HepG2 (cell line): ENCODE results near the gene SLC25A45. TPM values are rescaled to one million over a fixed set of nuclear protein-coding genes. Genes with fewer than 3 reads are reported as not detected.

ENCODE experiments used
- ELF3 ChIP-seq: IDR thresholded peaks from 2 replicates; pipeline ENCODE4 v1.6.1; 2016; ENCODE audit warnings: missing genetic modification reagents, missing compliant biosample characterization
- FIP1L1 ChIP-seq: fragments of 200-400 bp; formaldehyde crosslinking; IDR thresholded peaks from 2 replicates; pipeline ENCODE4 v1.6.1; 2018; ENCODE audit warnings: low read depth, mild to moderate bottlenecking, low read length, moderate library complexity, borderline replicate concordance; ENCODE audit not compliant: insufficient read depth
- HDAC2 ChIP-seq: sonication (generic); formaldehyde crosslinking; IDR thresholded peaks from 2 replicates; pipeline ENCODE4 v1.4.0; 2020; ENCODE audit warnings: missing genetic modification reagents
- SALL1 ChIP-seq: sonication (generic); formaldehyde crosslinking; IDR thresholded peaks from 2 replicates; pipeline ENCODE4 v1.8.0; 2022; ENCODE audit warnings: mild to moderate bottlenecking, missing genetic modification reagents
- ZFP36 ChIP-seq: fragments of 150-350 bp; IDR thresholded peaks from 2 replicates; pipeline ENCODE4 v1.6.1; 2018; ENCODE audit warnings: borderline replicate concordance, low read length, low read depth; ENCODE audit not compliant: partially characterized antibody
- ZFYVE20 ChIP-seq: sonication (generic); formaldehyde crosslinking; IDR thresholded peaks from 2 replicates; pipeline ENCODE4 v1.8.0; 2023; ENCODE audit warnings: low read depth, mild to moderate bottlenecking, moderate library complexity, missing genetic modification reagents, borderline replicate concordance
- polyA plus RNA-seq, 8 experiments: library from polyadenylated mRNA; depleted of rRNA in 3 of 8; stranded (reverse) in 7 of 8; unstranded in 1 of 8; fragments of >200 nt; fragmentation: Illumina TruSeq in 4 of 8; extraction: Trizol in 4 of 8; gene quantifications; 2 replicates each; pipeline versions ENCODE4 v1.2.1 to v1.2.3, GENCODE V29; 2011 to 2016; ENCODE audit warnings: low read depth in 4 of 8, missing spikeins in 1 of 8, mixed read lengths in 1 of 8; ENCODE audit not compliant: insufficient read depth in 1 of 8
- total RNA-seq, 5 experiments: library from RNA; depleted of rRNA; stranded (reverse); fragments of >200 nt; fragmentation: Illumina TruSeq; extraction: Trizol; gene quantifications; 2 replicates each; pipeline ENCODE4 v1.2.3, GENCODE V29; 2016; ENCODE audit warnings: low read depth in 1 of 5
- TF ChIP-seq, protein P1 (sequence below): sonication (generic); formaldehyde crosslinking; IDR thresholded peaks from 2 replicates; pipeline ENCODE4 v1.4.0; 2020; ENCODE audit warnings: mild to moderate bottlenecking, missing genetic modification reagents, borderline replicate concordance
- TF ChIP-seq, protein P2 (sequence below): sonication (generic); formaldehyde crosslinking; IDR thresholded peaks from 2 replicates; pipeline ENCODE4 v1.4.0; 2020; ENCODE audit warnings: missing genetic modification reagents
- TF ChIP-seq, protein P3 (sequence below): sonication (generic); formaldehyde crosslinking; IDR thresholded peaks from 2 replicates; pipeline ENCODE4 v1.4.0; 2020; ENCODE audit warnings: missing genetic modification reagents, borderline replicate concordance
- TF ChIP-seq, protein P4 (sequence below): IDR thresholded peaks from 2 replicates; pipeline ENCODE4 v1.6.1; 2016; ENCODE audit warnings: control low read depth
- TF ChIP-seq, protein P5 (sequence below): sonication (generic); formaldehyde crosslinking; IDR thresholded peaks from 2 replicates; pipeline ENCODE4 v1.8.1; 2023; ENCODE audit warnings: mild to moderate bottlenecking, missing genetic modification reagents

Gene SLC25A45
- total and polyA plus RNA-seq, 2 of the 13 experiments (the other 11 are each of a cell fraction or from before 2014, with no cell fraction given), result 1.2 to 3.4 TPM

DNA sequence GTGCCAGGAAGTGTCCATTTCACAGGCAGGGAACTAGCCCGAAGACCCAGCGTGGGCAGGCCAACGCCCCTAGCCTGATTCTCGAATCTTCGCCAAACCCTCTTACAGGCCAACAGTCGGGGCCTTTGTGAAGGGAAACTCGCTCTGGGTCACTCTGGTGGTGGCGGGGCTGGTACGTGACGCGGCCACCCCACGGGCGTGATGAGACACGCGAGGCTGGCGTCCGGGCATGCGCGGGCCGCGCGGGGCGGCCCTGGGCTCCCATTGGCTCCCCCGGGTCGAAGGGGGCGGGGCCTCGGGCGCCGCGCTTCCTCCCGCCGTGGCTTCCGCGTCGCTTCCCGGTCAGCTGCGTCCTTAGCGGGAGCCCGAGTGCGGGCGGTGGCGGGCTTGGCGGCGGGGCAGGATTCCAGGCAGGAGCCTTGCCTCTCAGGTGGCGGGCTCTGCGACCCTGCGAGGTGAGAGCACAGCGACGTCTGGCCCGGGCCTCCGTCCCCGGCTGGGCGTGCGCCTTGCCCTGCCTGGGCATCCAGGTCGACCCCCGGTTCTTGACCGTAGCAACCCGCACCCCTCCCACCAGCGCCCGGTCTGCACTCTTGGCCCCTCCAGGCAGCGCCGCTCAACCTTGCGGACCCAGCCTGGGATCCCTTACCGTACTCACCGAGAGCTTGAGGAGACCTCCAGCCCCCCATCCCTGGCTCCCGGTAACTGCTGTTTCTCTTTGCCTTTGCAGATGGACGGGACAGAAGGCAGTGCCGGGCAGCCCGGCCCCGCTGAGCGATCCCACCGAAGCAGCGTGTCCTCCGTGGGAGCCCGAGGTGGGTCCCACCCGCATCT is 4.1 kb upstream of the SLC25A45 start, which contains the start of gene FRMD8 (continued):
- TF ChIP-seq, protein P1, sequence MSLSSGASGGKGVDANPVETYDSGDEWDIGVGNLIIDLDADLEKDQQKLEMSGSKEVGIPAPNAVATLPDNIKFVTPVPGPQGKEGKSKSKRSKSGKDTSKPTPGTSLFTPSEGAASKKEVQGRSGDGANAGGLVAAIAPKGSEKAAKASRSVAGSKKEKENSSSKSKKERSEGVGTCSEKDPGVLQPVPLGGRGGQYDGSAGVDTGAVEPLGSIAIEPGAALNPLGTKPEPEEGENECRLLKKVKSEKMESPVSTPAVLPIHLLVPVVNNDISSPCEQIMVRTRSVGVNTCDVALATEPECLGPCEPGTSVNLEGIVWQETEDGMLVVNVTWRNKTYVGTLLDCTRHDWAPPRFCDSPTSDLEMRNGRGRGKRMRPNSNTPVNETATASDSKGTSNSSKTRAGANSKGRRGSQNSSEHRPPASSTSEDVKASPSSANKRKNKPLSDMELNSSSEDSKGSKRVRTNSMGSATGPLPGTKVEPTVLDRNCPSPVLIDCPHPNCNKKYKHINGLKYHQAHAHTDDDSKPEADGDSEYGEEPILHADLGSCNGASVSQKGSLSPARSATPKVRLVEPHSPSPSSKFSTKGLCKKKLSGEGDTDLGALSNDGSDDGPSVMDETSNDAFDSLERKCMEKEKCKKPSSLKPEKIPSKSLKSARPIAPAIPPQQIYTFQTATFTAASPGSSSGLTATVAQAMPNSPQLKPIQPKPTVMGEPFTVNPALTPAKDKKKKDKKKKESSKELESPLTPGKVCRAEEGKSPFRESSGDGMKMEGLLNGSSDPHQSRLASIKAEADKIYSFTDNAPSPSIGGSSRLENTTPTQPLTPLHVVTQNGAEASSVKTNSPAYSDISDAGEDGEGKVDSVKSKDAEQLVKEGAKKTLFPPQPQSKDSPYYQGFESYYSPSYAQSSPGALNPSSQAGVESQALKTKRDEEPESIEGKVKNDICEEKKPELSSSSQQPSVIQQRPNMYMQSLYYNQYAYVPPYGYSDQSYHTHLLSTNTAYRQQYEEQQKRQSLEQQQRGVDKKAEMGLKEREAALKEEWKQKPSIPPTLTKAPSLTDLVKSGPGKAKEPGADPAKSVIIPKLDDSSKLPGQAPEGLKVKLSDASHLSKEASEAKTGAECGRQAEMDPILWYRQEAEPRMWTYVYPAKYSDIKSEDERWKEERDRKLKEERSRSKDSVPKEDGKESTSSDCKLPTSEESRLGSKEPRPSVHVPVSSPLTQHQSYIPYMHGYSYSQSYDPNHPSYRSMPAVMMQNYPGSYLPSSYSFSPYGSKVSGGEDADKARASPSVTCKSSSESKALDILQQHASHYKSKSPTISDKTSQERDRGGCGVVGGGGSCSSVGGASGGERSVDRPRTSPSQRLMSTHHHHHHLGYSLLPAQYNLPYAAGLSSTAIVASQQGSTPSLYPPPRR, result peak; percentile 54; the same call in 1 of the 2 replicates
- TF ChIP-seq, protein P2, sequence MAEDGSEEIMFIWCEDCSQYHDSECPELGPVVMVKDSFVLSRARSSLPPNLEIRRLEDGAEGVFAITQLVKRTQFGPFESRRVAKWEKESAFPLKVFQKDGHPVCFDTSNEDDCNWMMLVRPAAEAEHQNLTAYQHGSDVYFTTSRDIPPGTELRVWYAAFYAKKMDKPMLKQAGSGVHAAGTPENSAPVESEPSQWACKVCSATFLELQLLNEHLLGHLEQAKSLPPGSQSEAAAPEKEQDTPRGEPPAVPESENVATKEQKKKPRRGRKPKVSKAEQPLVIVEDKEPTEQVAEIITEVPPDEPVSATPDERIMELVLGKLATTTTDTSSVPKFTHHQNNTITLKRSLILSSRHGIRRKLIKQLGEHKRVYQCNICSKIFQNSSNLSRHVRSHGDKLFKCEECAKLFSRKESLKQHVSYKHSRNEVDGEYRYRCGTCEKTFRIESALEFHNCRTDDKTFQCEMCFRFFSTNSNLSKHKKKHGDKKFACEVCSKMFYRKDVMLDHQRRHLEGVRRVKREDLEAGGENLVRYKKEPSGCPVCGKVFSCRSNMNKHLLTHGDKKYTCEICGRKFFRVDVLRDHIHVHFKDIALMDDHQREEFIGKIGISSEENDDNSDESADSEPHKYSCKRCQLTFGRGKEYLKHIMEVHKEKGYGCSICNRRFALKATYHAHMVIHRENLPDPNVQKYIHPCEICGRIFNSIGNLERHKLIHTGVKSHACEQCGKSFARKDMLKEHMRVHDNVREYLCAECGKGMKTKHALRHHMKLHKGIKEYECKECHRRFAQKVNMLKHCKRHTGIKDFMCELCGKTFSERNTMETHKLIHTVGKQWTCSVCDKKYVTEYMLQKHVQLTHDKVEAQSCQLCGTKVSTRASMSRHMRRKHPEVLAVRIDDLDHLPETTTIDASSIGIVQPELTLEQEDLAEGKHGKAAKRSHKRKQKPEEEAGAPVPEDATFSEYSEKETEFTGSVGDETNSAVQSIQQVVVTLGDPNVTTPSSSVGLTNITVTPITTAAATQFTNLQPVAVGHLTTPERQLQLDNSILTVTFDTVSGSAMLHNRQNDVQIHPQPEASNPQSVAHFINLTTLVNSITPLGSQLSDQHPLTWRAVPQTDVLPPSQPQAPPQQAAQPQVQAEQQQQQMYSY (CRISPR knock-in tag), result no peak
- TF ChIP-seq ZFYVE20 (CRISPR knock-in tag), result no peak
- TF ChIP-seq ZFP36, result no peak
- TF ChIP-seq, protein P3, sequence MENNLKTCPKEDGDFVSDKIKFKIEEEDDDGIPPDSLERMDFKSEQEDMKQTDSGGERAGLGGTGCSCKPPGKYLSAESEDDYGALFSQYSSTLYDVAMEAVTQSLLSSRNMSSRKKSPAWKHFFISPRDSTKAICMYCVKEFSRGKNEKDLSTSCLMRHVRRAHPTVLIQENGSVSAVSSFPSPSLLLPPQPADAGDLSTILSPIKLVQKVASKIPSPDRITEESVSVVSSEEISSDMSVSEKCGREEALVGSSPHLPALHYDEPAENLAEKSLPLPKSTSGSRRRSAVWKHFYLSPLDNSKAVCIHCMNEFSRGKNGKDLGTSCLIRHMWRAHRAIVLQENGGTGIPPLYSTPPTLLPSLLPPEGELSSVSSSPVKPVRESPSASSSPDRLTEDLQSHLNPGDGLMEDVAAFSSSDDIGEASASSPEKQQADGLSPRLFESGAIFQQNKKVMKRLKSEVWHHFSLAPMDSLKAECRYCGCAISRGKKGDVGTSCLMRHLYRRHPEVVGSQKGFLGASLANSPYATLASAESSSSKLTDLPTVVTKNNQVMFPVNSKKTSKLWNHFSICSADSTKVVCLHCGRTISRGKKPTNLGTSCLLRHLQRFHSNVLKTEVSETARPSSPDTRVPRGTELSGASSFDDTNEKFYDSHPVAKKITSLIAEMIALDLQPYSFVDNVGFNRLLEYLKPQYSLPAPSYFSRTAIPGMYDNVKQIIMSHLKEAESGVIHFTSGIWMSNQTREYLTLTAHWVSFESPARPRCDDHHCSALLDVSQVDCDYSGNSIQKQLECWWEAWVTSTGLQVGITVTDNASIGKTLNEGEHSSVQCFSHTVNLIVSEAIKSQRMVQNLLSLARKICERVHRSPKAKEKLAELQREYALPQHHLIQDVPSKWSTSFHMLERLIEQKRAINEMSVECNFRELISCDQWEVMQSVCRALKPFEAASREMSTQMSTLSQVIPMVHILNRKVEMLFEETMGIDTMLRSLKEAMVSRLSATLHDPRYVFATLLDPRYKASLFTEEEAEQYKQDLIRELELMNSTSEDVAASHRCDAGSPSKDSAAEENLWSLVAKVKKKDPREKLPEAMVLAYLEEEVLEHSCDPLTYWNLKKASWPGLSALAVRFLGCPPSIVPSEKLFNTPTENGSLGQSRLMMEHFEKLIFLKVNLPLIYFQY, result no peak
- peak; percentile 65; the same call in 1 of the 2 replicates for TF ChIP-seq SALL1 (CRISPR knock-in tag)
- TF ChIP-seq ELF3 (CRISPR knock-in tag), result peak; percentile 83
- TF ChIP-seq, protein P4, sequence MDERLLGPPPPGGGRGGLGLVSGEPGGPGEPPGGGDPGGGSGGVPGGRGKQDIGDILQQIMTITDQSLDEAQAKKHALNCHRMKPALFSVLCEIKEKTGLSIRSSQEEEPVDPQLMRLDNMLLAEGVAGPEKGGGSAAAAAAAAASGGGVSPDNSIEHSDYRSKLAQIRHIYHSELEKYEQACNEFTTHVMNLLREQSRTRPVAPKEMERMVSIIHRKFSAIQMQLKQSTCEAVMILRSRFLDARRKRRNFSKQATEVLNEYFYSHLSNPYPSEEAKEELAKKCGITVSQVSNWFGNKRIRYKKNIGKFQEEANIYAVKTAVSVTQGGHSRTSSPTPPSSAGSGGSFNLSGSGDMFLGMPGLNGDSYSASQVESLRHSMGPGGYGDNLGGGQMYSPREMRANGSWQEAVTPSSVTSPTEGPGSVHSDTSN (CRISPR knock-in tag), result no peak
- TF ChIP-seq FIP1L1, result no peak
- TF ChIP-seq, protein P5, sequence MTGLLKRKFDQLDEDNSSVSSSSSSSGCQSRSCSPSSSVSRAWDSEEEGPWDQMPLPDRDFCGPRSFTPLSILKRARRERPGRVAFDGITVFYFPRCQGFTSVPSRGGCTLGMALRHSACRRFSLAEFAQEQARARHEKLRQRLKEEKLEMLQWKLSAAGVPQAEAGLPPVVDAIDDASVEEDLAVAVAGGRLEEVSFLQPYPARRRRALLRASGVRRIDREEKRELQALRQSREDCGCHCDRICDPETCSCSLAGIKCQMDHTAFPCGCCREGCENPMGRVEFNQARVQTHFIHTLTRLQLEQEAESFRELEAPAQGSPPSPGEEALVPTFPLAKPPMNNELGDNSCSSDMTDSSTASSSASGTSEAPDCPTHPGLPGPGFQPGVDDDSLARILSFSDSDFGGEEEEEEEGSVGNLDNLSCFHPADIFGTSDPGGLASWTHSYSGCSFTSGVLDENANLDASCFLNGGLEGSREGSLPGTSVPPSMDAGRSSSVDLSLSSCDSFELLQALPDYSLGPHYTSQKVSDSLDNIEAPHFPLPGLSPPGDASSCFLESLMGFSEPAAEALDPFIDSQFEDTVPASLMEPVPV (CRISPR knock-in tag), result peak; percentile 82; the same call in 1 of the 2 replicates
- TF ChIP-seq HDAC2, result peak; percentile 75; the same call in 1 of the 2 replicates
